ENCODE measurements around the gene IMMP1L.

The IMMP1L gene

DNA sequence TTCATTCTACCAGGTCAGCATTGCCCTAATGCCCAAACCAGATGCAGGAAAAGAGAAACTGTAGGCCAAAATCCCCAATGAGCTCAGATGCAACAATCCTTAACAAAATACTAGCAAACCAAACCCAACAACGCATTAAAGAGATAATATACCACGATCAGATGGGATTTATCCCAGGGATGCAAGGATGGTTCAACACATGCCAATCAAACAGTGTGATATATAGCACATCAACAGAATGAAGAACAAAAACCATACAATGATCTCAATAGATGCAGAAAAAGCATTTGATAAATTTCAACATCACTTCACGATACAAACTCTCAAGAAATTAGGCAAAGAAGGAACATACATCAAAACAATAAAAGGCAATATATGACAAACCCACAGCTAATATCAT lies 45.0 kb downstream of the IMMP1L start:
- DNase-seq: no peak

- no peak for DNase-seq
These were observed 54.2 kb downstream of the IMMP1L start for GRCh38 chr11:31455177-31455576.

DNA sequence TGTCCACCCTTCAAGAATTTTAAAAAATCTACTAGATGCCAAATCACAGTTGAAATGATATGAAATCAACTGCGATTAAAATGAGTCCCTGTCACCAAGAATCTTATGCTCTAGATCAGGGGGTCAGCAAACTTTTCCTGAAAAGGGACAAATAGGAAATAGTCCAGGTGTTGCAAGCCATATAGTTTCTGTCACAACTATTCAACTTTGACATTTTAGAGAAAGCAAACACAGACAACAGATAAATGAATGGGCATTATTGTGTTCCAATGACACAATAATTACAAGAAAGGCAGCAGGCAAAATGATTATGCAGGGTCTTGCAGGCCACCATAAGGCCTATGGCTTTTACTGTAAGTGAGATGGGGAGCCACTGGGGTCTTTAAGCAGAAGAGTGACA lies 58.6 kb downstream of the IMMP1L start:
- no peak for DNase-seq

GRCh38 chr11:31449040-31449439 lies 60.4 kb downstream of the IMMP1L start:
- no peak for DNase-seq

DNA sequence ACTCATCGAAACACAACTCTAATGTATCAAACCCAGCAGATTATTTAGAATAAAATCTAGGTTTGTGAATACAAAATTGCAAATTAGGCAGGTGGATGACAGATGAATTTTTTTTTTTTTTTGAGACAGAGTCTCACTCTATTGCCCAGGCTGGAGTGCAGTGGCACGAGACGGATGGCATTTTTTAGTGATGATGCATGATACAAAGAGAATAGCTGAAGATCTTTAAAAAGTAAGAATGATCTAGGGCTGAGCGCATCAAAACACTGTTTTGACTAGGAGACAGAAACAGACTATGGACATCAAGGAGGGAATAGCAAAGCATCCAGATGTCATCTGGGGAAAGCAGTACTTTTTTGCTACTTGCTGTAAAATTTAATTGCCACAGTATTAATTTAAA lies 63.8 kb downstream of the IMMP1L start:
- DNase-seq: no peak

- no peak for DNase-seq
These were observed 65.6 kb downstream of the IMMP1L start for GRCh38 chr11:31443802-31444201.

DNA sequence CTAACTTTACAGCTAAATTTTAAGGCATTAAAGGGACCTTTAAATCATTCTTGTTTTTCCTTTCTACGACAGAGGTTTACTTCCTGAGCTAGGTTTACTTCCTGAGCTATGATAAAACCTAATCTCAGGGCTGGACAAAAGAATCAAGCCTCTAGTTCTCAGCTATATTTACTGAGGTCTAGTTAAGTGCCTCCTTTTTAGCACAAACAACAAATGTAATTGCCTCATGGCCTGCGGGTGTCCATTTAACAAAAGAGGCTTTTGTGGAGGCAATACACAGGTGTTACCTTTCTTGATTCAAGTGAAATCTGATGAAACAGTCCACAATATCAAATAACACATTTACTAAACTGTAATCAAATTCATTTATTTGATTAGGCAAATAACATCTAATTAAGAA lies 67.3 kb downstream of the IMMP1L start:
- no peak for DNase-seq

DNA sequence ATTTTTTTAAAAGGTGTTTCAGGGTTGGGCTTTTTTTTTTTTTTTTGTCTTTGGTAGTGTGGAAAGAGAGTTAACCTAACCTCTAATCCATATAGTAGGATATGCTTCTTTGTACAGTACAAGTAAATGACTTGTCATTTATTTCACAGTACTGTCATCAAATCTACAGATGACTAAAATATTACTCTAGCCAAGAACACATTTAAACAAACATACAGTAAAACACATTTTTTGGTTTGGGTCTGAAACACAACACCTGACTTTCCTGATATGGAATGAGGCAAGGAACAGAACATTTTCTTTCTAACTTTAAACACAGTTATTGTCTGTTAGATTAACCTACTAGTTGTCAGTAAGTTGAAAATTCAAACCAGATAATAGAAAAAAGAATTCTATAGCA lies 68.1 kb downstream of the IMMP1L start:
- DNase-seq: no peak

GRCh38 chr11:31437742-31438435 lies 71.5 kb downstream of the IMMP1L start:
- DNase-seq: no peak

DNA sequence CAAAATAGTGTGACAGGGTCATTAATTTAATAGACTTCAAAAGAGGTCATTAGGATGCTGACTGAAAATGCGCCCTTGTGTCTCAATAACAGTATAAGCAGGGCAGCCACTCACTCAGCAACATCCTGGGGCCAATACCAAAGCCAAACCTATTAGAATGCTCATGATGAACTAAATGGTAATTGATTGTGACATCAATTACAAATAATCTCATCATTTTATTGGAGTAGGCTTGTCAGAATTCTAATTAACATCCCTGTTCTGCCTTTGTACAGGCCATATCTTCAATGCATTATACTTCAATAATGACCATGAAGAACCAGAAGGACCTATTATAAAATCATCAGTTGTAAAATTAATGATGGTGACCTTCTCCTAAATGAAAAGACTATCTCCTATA lies 75.6 kb downstream of the IMMP1L start:
- DNase-seq: no peak

- DNase-seq: no peak
These were observed 84.8 kb downstream of the IMMP1L start for GRCh38 chr11:31424652-31425051.

DNA sequence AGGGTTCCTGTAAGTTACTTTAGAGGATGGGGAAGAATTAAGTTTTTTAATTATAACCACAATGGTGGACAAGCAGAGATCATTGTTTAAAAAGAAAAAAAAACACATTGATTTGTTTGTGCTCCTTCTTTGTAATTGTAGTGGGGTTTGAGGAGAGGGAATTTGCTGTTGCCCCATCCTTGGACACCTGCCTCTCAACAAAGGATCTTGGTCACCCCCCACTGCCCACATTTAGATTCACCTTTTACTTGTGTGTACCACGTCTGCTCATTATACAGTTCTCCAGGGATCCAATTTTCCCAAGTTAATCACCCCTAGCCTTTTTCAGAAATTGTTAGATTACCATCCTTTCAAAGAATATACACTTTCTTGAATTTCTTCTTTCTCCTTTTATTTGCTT lies 86.7 kb downstream of the IMMP1L start:
- DNase-seq: no peak

DNA sequence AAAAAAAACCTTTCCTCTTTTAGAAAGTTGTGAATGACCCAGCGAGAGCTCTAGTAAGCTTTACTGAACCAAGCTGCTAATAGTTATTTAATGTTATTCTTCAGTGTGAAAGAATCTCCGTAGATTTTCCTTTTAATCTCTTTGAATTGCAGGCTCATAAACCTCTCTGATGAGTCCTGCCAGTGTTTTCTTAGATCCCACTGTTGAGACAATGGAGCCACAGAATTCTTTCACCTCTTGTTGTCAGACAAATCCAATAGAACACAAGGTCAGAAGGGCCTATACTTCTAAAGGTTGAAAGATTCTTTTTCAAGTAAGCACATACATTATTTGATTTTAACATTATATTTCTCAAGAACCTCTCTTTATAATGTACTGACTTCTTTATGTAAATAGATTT lies 87.6 kb downstream of the IMMP1L start:
- no peak for DNase-seq

- DNase-seq: no peak
These were observed 89.8 kb downstream of the IMMP1L start for GRCh38 chr11:31419669-31420068.

DNA sequence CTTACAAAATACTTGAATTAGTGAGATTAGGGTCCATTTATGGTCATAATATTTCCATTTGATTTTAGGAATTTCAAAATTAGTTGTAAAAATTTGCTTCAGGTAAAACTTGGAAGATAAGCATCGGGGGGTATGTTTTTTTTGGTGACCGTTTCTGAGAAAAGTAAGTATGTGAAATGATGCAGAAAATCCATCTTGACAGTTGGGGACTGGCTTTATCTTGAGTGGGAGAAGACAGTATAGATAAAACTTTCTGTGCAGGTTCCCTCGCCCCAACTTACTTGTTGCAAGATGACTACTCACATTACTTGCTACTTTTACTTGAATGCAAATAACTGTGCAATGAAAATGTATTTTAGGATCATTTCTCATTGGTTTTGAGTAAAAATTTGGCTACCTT lies 90.3 kb downstream of the IMMP1L start:
- DNase-seq: no peak

DNA sequence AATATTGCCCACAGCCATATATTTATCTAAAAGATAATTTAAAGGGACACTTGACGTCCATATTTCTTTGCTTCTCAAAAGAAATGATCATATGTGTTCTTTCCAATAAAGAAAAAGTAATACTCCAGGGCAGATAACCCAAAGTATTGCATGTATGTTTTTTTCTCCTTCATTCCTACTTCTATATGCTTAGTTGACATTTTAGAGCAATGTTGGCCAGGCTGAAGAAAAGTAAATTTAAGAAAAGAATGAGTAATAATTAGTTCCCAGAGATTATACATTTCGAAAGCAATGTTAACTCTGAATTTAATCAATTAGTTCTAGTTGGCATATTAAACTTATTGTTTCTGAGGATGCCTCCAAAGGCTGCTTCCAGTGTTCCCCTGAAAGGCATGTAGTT lies 91.6 kb downstream of the IMMP1L start:
- no peak for DNase-seq

DNA sequence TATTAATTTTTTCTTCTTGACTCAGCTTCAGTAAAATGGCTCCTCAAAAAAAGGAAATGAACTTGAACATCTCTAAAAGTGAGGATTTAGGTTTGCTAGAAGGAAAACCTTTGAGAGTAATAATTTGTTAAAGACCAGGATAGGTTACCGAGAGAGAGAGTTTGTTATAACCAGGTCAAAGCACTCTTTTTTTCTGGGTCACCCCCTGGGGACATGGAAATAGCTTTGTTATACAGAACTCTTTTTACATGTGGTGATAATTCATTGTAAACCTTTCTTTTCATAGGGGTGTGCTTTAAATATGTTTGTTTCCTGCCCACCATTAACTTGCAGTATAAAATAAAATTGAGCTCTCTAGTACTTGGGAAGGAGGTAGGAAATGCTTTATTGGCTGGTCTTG lies 92.1 kb downstream of the IMMP1L start:
- no peak for DNase-seq

DNA sequence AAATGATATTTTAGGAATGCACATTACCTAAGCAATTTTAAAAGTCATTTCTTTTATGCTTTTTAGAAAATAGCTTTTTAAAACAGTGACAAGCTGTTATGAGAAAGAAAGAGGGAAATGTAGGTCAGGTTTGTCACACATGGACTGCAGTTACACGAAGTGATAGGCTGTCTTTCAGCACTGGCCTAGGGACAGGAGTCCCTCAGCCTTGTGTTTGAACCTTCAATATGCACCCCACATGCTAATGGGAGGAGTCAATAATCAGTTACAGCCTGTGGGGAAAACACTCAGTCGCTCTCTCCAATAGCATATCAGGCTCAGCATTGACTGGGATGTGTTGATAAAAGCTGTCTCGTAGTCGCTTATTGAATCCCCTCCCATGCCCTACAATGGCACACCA lies 94.0 kb downstream of the IMMP1L start:
- DNase-seq: no peak

- no peak for DNase-seq
These were observed 95.1 kb downstream of the IMMP1L start for GRCh38 chr11:31414338-31414737.

- DNase-seq: no peak
These were observed 96.5 kb downstream of the IMMP1L start for GRCh38 chr11:31412946-31413345.

- no peak for DNase-seq
These were observed 101.2 kb downstream of the IMMP1L start for GRCh38 chr11:31408201-31408600.

DNA sequence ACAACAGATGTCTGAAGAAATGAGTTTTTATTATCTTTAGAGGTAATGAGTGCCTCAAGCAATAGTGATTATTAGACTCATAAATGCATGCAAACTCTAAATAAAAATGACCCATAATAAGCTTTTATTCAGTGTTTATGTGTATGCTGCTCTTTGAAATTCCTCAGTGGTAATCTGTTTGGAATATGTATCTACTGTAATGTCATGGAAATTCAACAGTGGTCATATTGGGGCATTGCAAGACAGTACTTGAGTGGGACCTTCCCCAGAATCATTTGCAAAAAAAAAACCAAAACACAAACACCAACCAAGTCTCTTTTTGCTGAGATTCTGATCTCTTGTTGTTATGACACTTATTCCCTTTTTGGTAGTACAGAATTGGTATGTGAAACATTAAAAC lies 104.8 kb downstream of the IMMP1L start:
- no peak for DNase-seq

- no peak for DNase-seq
These were observed 112.1 kb downstream of the IMMP1L start for GRCh38 chr11:31397239-31397834.

DNA sequence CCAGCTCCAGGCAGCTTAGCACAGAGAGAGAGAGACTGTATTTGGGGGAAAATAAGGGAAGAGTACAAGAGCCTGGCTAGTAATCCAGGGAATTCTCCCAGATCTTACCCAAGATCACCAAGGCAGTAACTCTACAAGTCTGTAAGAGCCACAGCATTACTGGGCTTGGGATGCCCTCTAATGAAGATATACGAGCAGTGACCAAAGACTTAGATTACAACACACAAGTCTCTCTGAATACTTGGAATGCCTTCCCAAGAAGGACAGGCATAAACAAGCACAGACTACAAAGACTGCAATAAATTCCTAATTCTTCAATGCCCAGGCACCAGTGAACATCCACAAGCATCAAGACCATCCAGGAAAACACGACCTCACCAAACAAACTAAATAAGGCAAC lies 122.0 kb downstream of the IMMP1L start:
- no peak for DNase-seq

GRCh38 chr11:31383116-31383515 lies 126.3 kb downstream of the IMMP1L start:
- no peak for DNase-seq

Measured in effector CD4-positive, alpha-beta T cell (primary cell).